Stimulated activated CD4-positive, alpha-beta T cell treated with anti-CD3 and anti-CD28 coated beads, Interleukin-1b, Interleukin-23, amount 100 ng/mL, for 24 hours (primary cell): Measurements from ENCODE around the gene GPC5.
"Not testable (repeated sequence)": the region's sequence is repeated elsewhere in the genome, so short reads cannot be mapped to it uniquely, and the experiment has no call there.

ENCODE experiments used
- DNase-seq, 4 experiments: peaks; one replicate each; pipeline ENCODE4 v3.0.0-alpha.2; 2020; ENCODE audit warnings: low read depth in 4 of 4, low spot score in 1 of 4

The GPC5 gene

DNA sequence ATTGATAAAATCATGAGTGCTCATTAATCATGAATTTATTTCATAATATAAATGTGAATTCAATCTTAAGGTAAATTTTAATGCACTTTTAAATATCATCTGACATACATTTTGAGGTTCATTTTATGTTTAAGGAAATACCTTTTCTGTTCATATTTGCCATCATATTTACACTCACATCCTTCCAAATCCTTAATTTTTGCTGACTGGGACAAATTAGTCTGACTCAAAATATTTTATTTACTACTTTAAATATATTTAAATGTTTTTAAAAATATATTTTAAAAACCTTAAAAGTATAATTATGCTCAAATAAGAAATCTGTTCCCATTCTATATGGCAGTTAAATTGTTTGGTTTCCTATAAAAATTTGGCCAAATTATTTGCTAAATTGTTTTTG is 438.1 kb downstream of the GPC5 start:
- DNase-seq: no peak

DNA sequence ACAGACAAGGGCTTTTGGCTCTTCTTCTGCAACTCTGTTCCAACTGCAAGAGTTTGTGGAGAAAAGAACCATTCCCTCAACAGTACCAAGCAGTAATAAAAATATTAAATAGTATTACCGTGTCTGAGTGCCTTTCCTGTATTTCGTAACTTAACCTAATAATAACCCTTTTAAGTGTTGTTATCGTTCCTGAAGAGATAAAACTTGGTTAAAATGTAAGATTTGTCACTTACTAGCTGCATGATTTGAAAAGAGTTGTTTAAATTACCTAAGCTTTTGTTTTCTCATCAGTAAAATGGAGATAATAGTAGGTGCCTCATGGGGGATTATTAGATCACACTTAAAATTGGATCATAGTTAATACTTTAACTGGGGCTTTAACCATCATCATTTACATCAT is 447.2 kb downstream of the GPC5 start:
- no peak for DNase-seq

DNA sequence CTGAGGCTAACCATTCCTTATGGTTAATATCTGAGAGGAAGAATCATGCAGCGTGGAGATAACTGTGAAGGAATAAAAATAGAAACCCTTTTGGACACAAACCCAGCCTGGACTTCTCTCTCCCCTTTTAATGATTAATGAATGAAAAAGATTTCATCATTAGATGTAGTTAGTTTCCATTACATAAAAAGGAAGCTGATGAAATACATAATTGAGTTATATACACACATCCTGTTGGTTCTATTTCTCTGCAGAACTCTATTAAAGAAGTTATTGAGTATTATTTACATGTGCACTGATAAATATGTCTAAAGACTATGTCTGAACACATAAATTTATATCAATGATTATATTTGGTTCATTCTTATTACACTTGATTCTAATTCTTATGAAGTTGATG is 465.3 kb downstream of the GPC5 start:
- DNase-seq: no peak

DNA sequence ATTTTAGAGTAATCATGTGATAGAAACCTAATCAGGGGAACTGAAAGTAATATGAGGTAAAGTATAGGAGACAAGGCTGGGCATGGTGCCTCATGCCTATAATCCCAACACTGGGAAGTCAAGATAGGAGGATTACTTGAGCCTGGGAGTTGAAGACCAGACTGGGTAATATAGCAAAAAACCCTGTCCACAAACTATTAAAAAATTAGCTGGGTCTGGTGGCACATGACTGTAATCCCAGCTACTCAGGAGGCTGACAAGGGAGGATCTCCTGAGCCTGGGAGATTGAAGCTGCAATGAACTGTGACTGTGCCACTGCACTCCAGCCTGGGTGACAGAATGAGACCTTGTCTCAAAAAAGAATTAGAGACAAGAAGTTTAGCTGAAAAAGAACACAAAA is 469.9 kb downstream of the GPC5 start:
- no peak for DNase-seq

DNA sequence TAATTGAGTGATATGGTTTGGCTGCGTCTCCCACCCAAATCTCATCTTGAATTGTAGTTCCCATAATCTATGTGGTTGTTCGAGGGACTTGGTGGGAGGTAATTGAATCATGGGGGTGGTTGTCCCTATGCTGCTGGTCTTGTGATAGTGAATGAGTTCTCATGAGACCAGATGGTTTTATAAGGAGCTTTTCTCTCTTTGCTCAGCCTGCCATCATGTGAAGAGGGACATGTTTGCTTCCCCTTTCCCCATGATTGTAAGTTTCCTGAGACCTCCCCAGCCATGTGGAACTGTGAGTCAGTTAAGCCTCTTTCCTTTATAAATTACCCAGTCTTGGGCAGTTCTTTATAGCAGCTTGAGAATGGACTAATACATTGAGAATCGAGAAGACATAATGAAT is 480.1 kb downstream of the GPC5 start:
- no peak for DNase-seq

DNA sequence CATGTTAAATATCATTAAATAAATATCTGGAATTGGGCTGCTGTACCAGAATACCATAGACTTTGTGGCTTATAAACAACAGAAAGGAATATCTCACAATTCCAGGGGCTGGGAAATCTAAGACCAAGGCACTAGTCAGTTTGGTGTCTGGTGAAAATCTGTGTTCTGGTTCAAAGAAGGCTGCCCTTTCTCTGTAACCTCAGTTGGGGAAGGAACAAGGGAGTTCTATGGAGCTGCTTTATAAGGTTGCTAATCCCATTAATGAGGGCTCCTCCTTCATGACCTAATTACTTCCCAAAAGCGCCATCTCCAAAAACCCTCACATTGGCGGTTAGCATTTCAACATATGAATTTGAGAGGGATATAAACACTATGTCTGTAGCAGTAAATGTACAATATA is 480.9 kb downstream of the GPC5 start:
- DNase-seq: no peak

DNA sequence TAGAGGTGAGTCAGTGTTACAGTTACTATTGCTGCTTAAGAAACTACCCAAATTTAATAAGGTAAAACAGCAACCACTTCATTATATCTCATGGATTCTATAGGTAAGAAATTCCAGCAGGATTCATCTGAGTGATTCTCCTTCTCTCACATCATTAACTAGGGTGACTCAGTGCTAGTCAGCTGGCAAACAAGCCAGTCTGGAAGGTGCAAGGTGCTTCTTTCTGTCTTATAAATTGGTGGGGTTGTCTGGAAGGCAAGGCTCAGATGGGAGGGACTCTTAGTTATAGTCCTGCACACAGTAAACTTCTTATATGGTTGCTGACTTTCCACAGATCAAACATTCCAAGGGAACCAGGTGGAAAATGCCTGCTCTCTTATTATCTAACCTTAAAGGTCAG is 484.5 kb downstream of the GPC5 start:
- DNase-seq: no peak

DNA sequence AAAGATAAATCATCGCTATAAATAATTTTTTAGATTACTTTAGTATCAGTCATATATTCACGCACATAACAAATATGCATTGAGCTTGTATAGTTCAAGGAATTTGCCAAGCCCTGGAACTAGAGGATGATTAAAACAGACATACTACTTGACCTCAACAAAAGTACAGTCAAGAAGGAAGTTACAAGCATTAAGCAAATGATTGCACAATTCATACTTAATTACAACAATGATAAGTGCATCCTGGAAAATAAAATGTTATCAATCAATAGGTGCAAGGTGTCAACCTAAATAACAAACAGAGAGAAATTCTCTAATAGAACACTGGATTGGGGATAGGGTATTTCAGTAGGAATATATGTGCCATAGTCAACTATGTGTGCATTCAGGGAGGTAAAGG is 491.2 kb downstream of the GPC5 start:
- DNase-seq: no peak

DNA sequence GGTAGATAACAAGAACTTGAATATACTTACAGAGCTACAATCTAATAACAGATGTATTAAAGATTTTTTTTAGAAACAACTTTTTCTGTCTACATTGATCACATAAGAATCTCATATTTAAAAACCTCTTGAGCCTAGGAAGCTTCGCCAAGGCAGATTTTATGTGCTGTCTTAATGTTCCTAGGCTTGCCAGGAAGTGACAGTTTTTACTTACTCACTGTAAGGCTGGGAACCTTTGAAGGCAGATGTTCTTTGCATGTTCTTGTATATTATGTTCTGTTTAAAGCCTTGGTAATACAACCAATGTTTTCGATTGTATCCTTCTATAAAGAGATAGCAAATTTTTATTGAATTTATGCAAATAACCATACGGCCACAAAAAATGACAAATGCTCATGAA is 492.7 kb downstream of the GPC5 start:
- no peak for DNase-seq

DNA sequence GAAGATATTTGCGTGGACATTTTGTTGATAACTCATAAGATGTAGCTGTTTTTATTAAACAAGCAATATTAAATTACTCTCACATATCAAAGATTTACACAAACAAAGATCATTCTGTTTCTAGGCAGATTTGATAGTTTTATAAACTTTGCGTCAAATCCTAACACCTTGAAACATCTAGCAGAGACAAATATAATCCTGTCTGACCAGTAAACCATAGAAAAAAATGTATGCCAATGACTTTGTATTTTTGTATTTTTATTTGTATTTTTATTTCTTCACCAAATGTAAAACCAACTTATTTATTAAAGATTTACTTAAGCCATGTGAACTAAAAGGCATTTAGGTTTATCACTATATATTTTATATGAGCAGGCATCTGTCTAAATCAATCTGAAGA is 494.6 kb downstream of the GPC5 start:
- DNase-seq: no peak

DNA sequence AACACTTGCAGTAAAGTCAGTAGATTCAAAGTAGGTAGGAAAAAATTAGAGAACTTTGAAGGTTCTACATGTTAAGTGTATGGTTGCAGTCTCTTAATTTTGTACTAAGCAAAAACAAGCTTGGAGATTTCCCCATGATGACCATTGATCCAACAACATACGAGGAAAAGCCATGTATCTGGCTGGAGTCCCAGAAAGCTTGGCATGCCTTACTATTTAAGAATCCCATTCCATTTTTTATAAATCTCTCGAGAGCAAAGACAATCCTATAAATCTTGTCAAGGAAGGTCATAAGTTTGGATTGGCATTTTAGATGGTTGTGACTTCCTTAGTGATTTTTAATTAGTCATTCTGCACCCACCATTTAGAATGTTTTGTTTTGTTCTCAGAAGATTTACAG is 495.9 kb downstream of the GPC5 start:
- no peak for DNase-seq

DNA sequence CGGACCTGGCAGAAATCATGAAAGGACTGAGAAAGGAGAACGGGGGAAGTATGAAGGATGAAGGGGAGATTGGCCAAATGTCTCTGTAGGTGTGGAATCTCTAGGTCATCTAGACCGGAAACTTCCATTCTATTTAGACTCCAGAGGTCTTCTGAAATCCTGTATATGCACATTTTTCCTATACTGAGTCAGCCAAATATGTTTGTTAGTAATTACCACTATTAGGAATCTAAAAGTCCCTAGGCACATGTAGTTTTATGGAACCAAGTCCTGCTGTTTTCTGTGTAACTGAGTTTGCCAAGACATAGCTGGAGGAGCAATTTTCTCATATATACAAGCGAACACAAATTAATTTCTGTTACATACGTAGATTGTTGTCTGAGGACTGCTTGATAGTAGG is 498.1 kb downstream of the GPC5 start:
- DNase-seq: no peak

DNA sequence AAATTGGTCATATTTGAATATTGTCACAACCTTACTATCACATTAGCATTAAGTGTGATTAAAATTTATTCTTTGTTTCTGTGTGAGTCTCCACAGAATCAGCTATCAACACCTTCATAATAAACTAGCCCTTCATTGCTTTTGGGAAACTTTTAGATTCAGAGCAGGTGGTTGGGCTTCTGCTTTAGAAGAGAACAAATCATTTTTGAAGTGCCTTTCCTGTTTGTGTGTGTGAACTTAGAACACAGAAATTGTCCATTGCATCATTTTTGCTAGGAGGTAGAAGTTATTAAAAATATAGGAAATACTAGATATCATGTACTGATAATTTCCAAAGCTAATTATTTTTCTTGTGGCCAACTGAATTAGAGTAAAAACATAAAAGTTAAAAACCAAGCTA is 500.6 kb downstream of the GPC5 start:
- not testable (repeated sequence) for DNase-seq

DNA sequence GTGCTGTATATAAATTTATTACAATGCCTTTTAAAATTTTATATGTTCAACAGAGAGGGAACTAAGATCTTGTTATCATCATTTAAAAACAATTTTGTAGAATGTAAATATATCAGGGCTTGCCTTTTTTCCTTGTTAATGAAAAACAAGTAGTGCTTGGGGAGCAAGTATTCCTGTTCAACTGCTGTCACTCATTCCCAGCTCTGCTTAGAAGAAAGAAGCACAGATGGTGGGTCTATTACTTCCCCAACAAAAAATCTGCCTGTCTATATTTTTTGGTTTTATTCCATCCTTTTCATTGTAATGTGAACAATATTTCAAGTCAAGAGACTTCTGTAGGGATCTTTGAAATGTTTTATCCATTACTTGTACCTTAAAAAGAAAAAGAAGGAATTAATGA is 503.9 kb downstream of the GPC5 start:
- no peak for DNase-seq

DNA sequence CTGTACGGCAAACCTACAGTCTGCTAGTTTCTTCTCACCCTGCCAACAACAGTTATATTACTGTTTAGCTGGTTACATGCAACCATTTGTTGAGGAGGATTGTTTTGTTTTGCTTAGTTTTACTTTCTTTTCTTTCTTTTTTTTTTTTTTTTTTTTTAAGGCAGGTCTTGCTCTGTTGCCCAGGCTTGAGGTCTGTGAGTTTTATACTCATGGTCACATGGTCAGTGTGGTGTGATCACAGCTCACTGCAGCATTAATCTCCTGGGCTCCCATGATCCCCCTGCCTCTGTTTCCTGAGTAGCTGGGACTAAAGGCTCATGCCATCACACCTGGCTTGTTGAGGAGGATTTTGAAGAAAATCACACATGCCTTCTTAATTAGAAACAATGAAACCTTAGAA is 505.6 kb downstream of the GPC5 start:
- no peak for DNase-seq

DNA sequence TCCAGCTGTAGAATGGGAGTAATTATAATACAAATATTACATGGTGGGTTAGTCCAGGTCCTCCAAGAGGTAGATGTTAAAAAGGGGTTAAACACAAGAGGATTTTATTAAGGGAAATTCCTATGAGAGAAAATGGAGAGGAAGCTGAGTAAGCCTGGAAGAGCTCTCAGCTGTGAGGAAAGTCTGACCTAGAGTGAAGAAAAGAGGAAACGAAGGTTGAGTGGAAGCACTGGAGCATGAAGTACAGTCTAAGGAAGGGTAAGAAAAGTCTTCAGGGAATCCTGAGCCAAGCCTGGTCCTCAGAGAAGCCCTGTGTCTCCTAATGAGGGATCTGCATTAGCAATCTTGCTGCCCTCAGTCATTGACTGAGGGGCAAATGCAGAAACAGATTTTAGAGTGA is 506.2 kb downstream of the GPC5 start:
- DNase-seq: no peak

DNA sequence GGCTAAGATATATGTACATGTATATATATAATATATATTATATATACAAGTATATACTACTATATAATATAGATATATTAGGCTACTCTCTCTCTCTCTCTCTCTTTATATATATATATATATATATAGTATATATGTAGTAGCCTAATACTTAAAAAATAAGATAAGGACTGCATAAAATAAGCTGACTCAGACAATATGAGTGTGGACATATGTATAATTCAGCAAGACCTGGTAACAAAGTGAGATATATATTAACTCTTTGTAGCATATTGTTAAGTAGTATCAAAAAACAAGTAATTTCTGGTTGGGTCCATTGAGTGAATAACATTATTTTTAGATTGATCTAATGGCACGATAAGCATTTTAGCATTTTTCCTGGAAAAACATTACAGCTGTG is 509.0 kb downstream of the GPC5 start:
- no peak for DNase-seq

DNA sequence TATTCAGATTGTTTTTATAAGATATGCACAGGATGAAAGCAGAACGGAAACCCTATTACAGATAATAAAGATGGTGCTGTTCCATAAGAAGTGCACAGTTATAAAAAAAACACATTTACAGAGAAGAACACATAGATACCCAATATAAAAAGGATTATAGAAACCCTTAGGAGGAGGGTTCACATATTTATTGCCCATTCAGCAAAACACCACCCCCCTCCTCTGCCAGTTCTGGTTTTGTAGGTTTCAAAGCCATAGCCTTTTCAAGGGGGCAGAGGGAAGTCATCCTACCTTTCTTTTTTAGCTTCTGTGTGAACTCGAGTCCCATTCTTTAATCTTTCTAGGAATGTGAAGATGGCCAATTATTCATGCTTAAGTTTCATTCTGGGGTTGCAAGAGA is 511.2 kb downstream of the GPC5 start:
- no peak for DNase-seq

DNA sequence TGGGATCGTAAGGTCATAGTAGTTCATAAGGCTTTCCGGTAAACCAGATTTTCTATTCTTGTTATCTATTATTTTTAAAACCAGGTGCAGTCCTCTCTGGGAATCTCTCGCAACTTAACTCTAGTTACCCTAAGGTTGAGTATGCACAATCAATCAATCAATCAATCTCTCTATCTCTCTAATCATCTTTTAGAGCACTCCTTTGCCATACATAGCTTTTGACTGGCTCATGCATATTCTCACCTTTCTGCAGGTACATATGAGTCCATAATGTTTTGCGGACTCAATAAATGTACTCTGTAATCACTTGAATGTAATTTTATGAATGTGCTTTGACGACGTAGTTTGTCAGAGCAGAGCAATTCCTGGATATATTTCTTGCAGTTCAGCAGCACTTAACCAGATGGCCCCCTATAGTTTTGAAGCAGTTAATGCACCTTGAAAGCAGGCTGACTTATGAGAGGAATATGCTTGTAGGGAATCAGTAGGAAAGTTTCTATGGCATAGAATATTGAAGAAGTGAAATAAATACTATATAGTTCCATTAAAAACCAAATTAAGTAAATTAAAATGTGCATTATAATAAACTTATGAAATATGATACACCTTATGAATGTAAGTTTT is 524.7 kb downstream of the GPC5 start:
- DNase-seq: no peak

DNA sequence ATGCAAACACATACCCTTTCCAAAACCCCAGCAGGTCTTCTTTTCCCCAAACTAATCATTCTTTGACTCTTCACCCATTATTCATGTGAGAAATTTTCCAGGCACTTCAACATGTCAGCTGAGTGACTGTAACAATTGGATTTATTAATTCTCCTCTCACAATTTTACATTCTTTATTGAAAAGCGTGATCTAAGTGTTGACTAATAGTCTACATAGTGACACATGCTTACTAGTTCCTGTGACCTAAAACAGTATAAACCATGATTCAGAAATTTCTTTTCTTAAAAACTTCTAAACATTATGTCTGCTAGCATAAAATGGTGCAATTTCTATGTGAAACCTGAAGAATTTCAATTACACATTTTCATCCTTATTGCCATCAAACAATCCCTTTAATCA is 532.3 kb downstream of the GPC5 start:
- DNase-seq: no peak

DNA sequence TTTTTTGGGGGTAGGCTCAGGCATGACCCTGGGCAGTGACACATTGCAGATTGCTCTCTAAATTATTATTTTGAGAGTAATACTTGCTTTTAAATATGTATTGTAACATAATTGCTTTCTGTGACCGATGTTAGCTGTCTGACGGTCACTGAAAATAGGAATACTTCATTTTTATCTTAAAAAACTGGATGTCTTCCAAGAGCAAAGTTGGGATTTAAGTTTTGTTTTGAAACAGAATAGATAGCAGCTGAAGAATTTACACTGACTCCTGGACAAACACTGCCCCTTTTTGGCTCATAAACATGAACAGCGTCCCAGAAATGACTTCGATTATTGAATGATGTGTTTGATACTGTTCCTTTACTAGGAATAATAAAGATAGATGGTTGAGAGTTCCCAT is 535.9 kb downstream of the GPC5 start:
- no peak for DNase-seq

DNA sequence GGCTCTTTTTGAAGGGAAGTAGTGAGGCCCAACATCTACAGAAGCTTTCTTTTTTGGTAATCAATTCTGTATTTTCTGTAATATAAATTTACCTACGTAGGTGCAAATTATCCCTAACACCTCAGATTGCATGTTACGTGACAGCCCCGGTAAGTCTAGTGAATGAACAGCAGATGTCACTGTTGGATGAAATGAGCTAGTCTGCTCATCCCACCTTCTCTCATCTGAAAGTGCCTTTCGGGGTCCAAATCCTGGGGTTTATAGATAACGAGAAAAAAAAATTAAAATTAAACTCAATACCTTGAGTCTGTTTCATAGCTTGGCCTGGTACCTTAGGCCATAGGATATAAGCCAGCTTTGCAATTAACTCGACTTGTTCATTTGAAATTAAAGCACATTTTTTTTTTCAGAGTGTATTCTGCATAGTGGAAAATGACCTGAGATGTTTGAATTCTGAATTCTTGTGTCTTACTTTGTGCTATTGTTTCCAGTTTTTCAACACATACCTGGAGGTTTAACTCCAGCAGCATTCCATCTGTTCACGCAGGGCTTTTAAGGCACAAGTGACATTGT is 548.2 kb downstream of the GPC5 start:
- DNase-seq: no peak

DNA sequence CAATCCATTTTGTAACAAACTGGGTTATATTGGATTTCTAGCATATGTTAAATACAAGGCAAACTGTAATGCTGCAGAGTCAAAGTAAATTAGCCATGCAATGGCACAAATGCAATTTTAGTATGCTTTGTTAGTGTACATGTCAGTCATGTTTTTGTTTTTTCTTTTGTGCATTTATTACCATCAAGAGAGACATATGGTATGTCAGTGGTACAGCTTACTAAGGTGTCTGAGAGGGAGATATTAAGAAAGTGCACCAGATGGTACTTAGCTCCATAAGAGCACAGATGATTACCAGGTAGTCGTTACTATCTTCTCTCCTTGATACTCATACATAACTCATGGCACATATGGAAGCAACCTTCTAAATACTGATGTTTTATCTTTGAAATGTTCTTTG is 550.3 kb downstream of the GPC5 start:
- no peak for DNase-seq

DNA sequence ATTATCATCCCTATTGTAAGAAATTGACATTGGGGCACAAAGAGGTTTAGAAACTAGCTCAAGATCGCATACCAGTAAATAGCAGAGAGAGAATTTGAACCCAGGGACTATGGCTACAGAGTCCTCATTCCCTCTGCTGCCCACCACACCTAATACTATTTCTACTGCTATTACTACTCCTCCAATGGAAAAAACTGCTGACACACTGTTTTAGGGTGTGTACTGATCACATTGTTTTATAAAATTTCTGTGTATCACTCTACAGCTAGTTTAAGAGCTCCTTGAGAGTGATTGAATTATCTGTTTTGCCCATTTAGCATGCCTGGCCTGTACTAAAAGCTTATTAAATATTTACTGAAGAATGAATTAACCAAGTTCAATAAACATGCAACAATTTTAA is 552.4 kb downstream of the GPC5 start:
- no peak for DNase-seq
